ENCODE data around the gene RRH.

GRCh38 chr4:109809655-109810054, 18.1 kb upstream of the RRH start:
- TF ChIP-seq, protein P1, sequence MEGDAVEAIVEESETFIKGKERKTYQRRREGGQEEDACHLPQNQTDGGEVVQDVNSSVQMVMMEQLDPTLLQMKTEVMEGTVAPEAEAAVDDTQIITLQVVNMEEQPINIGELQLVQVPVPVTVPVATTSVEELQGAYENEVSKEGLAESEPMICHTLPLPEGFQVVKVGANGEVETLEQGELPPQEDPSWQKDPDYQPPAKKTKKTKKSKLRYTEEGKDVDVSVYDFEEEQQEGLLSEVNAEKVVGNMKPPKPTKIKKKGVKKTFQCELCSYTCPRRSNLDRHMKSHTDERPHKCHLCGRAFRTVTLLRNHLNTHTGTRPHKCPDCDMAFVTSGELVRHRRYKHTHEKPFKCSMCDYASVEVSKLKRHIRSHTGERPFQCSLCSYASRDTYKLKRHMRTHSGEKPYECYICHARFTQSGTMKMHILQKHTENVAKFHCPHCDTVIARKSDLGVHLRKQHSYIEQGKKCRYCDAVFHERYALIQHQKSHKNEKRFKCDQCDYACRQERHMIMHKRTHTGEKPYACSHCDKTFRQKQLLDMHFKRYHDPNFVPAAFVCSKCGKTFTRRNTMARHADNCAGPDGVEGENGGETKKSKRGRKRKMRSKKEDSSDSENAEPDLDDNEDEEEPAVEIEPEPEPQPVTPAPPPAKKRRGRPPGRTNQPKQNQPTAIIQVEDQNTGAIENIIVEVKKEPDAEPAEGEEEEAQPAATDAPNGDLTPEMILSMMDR (IDR thresholded peaks at IDR 0.05): no peak
- TF ChIP-seq POLR2A (IDR thresholded peaks at IDR 0.05): no peak

Measured in right lobe of liver (tissue), 4 donors.